Body of pancreas (tissue), 4 donors: ENCODE results near the gene RPA1. TPM values are rescaled to one million over a fixed set of nuclear protein-coding genes. Genes with fewer than 3 reads are reported as not detected.

ENCODE experiments used
- ATAC-seq: fragments of 150-250 bp; one replicate; pipeline ENCODE4 v1.9.1; 2016
- DNase-seq, 4 donors: peaks; one replicate each; pipeline ENCODE4 v3.0.0-alpha.2; 2019
- H3K27ac ChIP-seq, 4 donors: fragments of 200-600 bp; sonication (generic); 1 replicate in 3 of 4; 2 replicates in 1 of 4; pipeline versions ENCODE4 v1.5.1 to v1.6.1; 2016 to 2019; ENCODE audit warnings: mild to moderate bottlenecking in 1 of 4, mixed read lengths in 1 of 4, moderate library complexity in 1 of 4
- H3K27me3 ChIP-seq, 2 donors: fragments of 200-600 bp; sonication (generic); one replicate each; pipeline ENCODE4 v1.6.0; 2016; ENCODE audit warnings: mild to moderate bottlenecking in 1 of 2
- H3K36me3 ChIP-seq, 2 donors: fragments of 200-600 bp; sonication (generic); replicated peaks in 1 of 2; 2 replicates each; pipeline ENCODE4 v1.5.1; 2016; ENCODE audit warnings: low read depth in 2 of 2; ENCODE audit not compliant: insufficient read depth in 1 of 2
- H3K4me1 ChIP-seq: fragments of 200-600 bp; sonication (generic); one replicate; pipeline ENCODE4 v1.6.0; 2016
- H3K4me3 ChIP-seq, 2 donors: fragments of 200-600 bp; sonication (generic); 1 replicate in 1 of 2; 2 replicates in 1 of 2; pipeline ENCODE4 v1.5.1; 2016 to 2019
- H3K9me3 ChIP-seq, 3 donors: fragments of 200-600 bp; sonication (generic); 1 replicate in 2 of 3; 2 replicates in 1 of 3; pipeline ENCODE4 v1.5.1; 2016
- CTCF ChIP-seq, 7 experiments: fragments of 450-650 bp in 4 of 7; fragments of 200-600 bp in 3 of 7; sonication (generic) in 3 of 7; IDR thresholded peaks; one replicate each; pipeline ENCODE4 v1.5.1; 2016 to 2019; ENCODE audit warnings: antibody characterized with exemption in 7 of 7
- POLR2A ChIP-seq, 3 donors: fragments of 450-650 bp; IDR thresholded peaks; one replicate each; pipeline ENCODE4 v1.6.1; 2016; ENCODE audit warnings: antibody characterized with exemption in 3 of 3, mild to moderate bottlenecking in 2 of 3
- WGBS, 2 donors: methylation state at CpG; one replicate each; pipeline ENCODE4 v1.1.5; 2017; 5-methylcytosine and 5-hydroxymethylcytosine counted together
- intact Hi-C: fragments of 100-400 bp; cut with DNase I; formaldehyde crosslinking; loops from one replicate; pipeline ENCODE4 v1.15.1; 2023
- total RNA-seq, 2 donors: library from RNA; depleted of rRNA; stranded (reverse); fragments of >200 nt; gene quantifications; one replicate each; pipeline ENCODE4 v1.1.0, GENCODE V29; 2016

RPA1 gene
- total RNA-seq, 2 donors from 2014 or later: 8.9 to 11.9 TPM

- TF ChIP-seq CTCF (IDR thresholded peaks at IDR 0.05) (peak; percentile 63 to 91 (median 77)), POLR2A (IDR thresholded peaks at IDR 0.05) (no peak)
- Histone ChIP-seq H3K27ac (no peak overlapping the region), H3K27me3 (peaks cover 0 to 14% of the 10 kb centered on the region in 2 donors), H3K4me1 (peaks cover 11% of the 10 kb centered on the region), H3K4me3 (no peak overlapping the region), H3K9me3 (no peaks in the 10 kb centered on the region), H3K36me3 (no peaks in the 10 kb centered on the region)
- DNase-seq (peak; percentile 74 to 83 (median 76)), ATAC-seq (peak; percentile 92)
- WGBS, 2 donors: 5 to 13% methylated on average over 7 to 22 of the region's 22 CpGs
- intact Hi-C loops: loop anchor here (5.0 kb wide), 1 partner anchor 118 kb away; the partner anchor contains the start of gene RTN4RL1
Measured at GRCh38 chr17:1908699-1909309, 79.0 kb downstream of the RPA1 start.

GRCh38 chr17:1909985-1910384 lies 80.2 kb downstream of the RPA1 start:
- Histone ChIP-seq H3K4me1 (peaks cover 11% of the 10 kb centered on the region), H3K27ac (no peak overlapping the region), H3K27me3 (peaks cover 0 to 14% of the 10 kb centered on the region in 2 donors), H3K9me3 (no peaks in the 10 kb centered on the region), H3K36me3 (no peaks in the 10 kb centered on the region), H3K4me3 (no peak overlapping the region)
- DNase-seq: no peak
- 58 to 63% methylated on average over 2 to 3 of the region's 3 CpGs for WGBS, 2 donors
- TF ChIP-seq CTCF (IDR thresholded peaks at IDR 0.05): no peak
- no peak for TF ChIP-seq POLR2A (IDR thresholded peaks at IDR 0.05)
- no peak for ATAC-seq
- intact Hi-C loops: loop anchor here (5.0 kb wide), 1 partner anchor 117 kb away; the partner anchor contains the start of gene RTN4RL1

GRCh38 chr17:1912146-1912545 lies 82.3 kb downstream of the RPA1 start:
- ATAC-seq (no peak), DNase-seq (no peak)
- 40 to 43% methylated on average over 7 of the region's 7 CpGs for WGBS, 2 donors
- Histone ChIP-seq H3K9me3 (no peaks in the 10 kb centered on the region), H3K4me1 (peaks cover 11% of the 10 kb centered on the region), H3K4me3 (no peak overlapping the region), H3K27ac (no peak overlapping the region), H3K27me3 (peaks cover 0 to 10% of the 10 kb centered on the region in 2 donors), H3K36me3 (no peaks in the 10 kb centered on the region)
- TF ChIP-seq POLR2A (IDR thresholded peaks at IDR 0.05) (no peak), CTCF (IDR thresholded peaks at IDR 0.05) (no peak)
- intact Hi-C loops: no loop called here

DNA sequence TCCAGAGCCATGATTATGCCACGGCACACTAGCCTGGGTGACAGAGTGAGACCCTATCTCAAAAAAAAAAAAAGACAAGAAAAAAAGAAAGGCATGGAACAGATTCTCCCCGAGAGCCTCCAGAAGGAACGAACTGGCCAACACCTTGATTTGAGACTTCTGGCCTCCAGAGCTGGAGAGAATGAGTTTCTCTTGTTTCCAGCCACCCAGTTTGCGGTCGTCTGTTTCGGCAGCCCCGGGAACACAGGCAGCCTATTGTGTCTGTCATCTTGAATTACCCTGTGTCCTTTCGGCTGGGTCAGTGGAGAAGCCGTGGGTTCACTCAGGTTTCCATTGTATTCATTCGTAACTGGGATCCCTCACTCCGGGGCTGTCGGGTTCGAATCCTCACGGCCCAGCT lies 83.9 kb downstream of the RPA1 start:
- Histone ChIP-seq H3K36me3 (no peaks in the 10 kb centered on the region), H3K27ac (no peak overlapping the region), H3K9me3 (no peaks in the 10 kb centered on the region), H3K4me3 (no peak overlapping the region), H3K27me3 (peaks cover 0 to 3% of the 10 kb centered on the region in 2 donors), H3K4me1 (peaks cover 4% of the 10 kb centered on the region)
- 69 to 70% methylated on average over 14 of the region's 14 CpGs for WGBS, 2 donors
- intact Hi-C loops: no loop called here
- DNase-seq: no peak
- ATAC-seq: no peak
- TF ChIP-seq CTCF (IDR thresholded peaks at IDR 0.05) (no peak), POLR2A (IDR thresholded peaks at IDR 0.05) (no peak)

DNA sequence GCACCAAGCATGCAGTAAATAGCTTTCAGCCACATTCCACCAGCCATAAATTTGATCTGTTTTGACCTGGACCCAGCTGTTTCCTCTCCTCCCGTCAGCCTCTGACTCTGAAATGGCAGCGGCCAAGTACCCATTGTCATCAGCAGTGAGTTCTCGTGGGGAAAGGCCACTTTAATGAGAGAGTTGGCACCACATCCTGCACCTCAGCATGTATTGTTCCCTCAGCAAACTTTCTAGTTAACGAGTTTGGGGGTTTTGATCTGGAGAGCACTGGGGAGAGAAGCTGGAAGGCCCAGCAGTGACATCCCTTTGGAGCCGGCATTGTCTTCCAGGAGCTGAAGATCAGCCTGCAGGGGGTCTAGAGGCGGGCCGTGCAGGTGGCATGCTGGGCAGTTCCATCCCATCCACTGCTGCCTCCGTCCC lies 84.9 kb downstream of the RPA1 start:
- no peak for ATAC-seq
- no peak overlapping the region for H3K4me3 ChIP-seq
- no peaks in the 10 kb centered on the region for H3K9me3 ChIP-seq
- H3K4me1 ChIP-seq: no peaks in the 10 kb centered on the region
- intact Hi-C loops: no loop called here
- H3K27me3 ChIP-seq: peaks cover 0 to 3% of the 10 kb centered on the region in 2 donors
- no peak for DNase-seq
- H3K36me3 ChIP-seq: no peaks in the 10 kb centered on the region
- TF ChIP-seq POLR2A (IDR thresholded peaks at IDR 0.05): no peak
- no peak for TF ChIP-seq CTCF (IDR thresholded peaks at IDR 0.05)
- H3K27ac ChIP-seq: no peak overlapping the region
- WGBS, 2 donors: 58 to 62% methylated on average over 3 to 8 of the region's 8 CpGs
